ENCODE measurements around the gene CCDC141.

Gene CCDC141

DNA sequence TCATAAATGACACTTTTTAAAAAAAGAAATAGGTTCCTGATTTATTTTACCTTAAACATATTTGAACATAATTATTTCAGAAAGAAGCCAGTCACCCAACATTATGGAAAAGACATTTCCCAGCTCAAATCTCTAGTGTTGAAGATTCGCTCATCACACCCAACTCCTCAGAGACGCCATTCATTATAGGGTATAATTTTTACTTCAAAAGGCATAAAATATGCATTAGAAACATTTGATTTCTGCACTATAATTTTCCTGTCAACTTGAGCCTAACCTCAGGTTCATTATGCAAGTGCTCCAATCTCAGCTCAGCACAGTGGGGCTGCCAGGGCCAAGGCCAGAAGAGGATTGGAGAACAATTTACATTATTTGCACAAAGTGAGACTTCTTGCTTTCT lies 183.9 kb downstream of the CCDC141 start:
- no peak for DNase-seq (ENCODE audit: low spot score)

DNA sequence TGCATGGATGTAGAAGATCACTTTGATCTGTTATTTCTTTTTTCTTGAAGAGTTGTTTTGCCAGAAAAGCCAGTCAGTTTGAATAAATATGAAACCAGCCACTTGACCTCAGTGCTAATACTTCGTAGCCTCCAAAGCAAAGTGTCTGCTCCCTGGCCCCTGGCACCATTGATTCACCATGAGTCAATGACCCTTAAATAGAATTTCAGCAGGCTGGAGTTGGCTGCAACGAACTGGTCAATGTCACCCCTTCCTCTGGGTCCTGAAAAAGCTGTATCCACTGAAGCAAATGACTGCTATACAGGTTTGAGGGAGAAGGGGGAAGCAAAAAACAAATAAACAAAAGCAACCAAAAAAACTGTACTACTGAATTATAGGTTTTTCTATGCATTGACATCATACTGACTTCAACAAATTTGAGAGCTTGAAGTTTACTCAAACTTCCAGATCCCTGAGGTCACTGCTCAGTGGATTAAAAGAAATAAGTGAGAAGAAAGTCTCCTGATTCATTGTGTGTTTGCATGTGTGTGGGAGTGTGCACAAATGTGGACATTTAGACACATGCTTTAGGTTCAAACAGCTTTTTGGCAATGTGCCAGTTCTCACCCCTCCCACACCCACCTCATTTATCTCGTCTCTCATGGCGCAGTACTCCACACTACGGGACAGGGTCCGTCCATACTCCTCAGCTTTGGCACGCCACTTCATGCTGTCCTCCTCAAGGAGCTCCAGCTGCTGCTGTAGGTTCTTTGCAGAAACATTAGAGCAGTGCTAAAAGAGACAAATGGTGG lies 184.6 kb downstream of the CCDC141 start:
- no peak for DNase-seq (ENCODE audit: low spot score)

DNA sequence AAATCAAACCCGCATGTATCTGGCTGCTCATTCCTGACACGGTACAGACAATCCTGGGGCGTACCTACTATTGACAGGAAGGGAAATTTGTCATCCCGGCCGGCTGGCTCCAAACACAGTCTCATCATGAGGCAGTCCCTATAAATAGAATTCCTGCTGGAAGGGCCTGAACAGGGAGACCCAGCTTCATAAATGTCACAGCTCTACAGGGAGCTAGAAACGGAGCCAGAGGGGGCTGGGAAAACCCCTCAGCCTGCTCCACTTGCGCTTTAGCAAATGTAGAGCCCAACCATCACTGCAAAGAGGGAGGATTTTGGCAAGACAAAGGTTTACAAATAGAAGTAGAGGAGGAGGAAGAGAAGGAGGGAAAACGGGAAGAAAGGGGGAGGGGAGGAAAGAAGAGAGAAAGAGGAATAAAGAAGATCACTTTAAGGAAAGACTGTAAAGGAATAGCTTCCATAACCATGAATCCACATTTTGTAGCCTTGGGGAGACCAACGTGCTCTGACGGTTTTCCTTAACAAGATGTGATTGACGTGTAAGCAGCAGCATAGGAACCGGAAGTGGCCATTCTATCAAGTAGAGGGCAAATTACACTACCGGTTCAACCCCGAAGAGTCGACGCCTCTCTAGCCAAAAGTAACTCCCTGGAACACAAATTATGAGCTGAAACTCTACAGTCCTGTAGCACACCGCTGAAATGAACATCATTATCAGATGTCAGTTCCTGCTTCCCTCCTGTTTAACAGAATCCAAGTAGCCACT lies 185.9 kb downstream of the CCDC141 start:
- DNase-seq (ENCODE audit: low spot score), result no peak

DNA sequence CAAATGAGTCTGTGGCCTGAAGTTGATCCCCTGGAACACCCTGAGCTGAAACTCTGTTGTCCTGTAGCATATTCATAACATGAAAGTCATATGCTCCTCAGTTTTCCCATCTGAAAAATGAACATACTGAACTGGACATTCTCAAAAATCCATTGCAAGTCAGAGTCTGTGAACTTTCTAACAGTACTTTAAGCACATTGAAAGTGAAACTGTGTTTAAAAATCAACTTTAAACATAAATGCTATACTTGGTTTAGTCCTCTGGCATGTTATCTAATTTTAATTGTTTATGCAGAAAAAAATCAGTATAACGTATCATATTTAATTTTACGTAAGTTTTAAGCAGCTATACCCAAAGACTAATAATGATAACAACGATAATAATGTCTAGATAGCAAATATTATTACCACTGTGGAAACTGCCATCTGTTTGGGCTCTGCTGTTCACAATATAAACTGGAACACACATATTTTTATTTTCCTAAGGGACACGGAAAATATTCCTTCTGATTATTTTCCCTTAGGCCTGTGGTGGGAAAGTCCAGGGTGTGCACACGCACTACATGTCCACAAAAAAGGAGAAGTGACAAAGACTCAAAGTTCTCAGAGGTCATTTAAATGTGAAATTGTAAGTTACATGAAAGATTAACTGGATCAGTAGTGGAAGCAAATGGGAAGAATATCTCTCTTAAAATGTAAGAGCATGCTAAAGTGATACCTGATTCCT lies 186.6 kb downstream of the CCDC141 start:
- DNase-seq (ENCODE audit: low spot score), result no peak

DNA sequence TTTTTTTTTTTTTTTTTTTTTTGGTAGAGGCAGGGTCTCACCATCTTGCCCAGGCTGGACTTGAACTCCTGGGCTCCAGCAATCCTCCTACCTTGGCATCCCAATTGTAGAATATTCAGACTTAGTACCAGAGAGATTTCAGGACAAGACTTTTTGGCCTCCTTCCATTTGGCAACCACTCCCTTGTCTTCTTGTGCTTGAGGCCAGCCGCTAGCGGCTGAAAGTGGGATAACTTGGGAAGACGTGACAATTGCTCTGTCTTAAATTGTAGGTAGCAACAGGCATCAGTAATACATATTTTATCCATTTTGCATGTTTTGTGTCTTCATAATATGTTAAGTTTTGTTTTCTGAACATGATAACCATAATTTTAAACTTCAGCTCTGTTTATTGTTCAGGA lies 189.4 kb downstream of the CCDC141 start:
- DNase-seq (ENCODE audit: low spot score), result no peak

DNA sequence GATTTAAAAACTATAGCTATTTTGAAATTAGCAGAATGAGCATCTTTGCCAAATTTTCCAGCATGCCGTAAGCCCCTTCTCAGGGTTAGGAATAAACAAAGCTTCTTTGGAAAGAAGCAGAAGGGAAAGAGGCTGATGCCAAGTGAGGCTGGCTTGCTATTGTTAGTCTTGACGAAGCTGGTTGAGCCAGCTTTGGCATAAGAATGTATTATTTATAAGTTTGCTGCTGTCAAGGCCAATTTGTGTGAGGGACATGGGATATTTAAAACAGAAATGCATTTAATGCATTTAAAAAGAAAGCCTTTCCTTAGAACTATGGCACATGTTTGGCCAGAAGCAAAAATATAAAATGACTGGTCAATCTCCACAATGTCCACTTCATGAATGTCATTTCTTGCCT lies 190.2 kb downstream of the CCDC141 start:
- no peak for DNase-seq (ENCODE audit: low spot score)

DNA sequence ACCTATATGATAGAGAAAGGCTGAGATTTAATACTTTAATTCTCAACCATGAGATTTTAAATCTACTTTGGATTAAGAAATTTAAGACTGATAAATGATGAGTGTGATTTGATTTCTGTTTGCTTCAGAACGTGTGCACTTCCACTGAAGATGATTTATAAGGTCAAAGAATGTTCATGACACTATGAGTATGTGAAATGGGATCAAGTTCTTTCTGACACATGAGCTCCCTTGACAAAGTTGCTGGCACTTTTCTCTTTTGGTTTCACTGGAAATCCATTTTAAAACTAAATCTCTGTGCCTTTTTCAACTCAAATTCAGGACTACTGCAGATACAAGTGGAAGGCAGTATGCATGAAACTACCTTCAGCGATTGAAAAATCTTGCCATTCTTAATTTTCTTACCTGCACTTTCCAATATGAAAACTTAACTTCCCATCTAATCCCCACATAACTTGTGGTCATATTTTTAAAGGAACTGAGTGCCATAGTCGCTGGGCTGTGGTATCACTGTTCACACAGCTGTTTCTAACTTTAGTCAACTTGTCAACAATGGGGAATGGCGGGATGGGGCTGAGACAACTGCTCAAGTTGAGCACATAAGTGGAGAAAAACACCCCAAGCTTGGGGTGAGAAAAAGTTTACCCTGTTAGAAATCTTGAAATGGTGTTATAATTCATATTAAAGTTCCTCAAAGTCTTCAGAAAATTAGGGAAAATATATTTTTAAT lies 190.9 kb downstream of the CCDC141 start:
- DNase-seq (ENCODE audit: low spot score), result no peak

DNA sequence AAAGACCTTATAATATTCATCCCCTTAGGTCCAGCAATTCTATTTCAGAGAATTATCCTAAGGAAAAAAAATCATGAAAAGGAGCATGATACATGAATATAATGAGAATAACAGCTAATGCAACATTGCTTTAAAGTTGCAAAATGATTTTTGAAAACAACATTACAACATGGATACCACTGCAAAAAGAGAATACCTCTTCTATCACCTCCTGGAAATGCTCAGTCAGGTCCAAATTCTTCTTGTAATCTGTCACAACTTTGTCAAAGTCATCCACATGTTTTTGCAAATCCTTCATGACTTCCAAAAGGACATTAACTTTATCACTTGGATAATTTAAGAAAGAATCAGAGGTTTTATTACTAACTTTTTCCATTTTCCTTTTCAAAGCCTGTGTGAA lies 194.8 kb downstream of the CCDC141 start:
- no peak for DNase-seq (ENCODE audit: low spot score)

DNA sequence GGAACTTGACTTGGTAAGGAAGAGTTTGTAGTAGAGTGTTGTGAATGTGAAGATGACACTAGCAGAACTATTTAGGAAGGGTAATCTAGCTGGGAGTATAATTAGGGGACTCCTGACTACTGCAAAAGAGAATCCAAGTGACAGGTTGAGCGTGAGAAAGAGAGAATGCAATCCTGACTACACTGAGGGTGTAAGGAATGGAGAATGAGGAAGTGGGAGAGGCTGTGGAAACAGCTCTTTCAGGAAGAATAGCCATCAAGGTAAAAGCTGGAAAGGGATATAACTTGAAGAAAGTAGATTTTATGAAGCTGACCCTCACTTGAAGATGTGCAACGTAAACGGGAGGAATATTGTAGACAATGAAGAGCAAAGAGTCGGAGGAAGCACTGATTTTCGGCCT lies 201.6 kb downstream of the CCDC141 start:
- no peak for DNase-seq (ENCODE audit: low spot score)

DNA sequence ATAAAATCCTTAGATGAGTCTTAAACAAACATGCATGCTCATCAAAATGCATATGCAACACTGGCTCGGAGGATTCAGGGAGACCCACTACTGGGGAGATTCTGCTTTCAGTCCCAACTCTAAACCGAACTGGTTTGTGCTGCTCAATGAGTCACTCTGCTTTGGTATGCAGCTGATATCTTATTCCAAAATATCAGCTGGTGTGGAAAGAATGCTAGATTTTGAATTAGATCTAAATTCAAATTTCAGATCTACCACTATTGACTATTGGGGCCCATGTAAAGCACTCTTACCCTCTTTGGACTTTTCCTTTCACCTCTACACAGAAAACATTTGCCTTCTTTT lies 203.5 kb downstream of the CCDC141 start:
- DNase-seq (ENCODE audit: low spot score), result no peak

DNA sequence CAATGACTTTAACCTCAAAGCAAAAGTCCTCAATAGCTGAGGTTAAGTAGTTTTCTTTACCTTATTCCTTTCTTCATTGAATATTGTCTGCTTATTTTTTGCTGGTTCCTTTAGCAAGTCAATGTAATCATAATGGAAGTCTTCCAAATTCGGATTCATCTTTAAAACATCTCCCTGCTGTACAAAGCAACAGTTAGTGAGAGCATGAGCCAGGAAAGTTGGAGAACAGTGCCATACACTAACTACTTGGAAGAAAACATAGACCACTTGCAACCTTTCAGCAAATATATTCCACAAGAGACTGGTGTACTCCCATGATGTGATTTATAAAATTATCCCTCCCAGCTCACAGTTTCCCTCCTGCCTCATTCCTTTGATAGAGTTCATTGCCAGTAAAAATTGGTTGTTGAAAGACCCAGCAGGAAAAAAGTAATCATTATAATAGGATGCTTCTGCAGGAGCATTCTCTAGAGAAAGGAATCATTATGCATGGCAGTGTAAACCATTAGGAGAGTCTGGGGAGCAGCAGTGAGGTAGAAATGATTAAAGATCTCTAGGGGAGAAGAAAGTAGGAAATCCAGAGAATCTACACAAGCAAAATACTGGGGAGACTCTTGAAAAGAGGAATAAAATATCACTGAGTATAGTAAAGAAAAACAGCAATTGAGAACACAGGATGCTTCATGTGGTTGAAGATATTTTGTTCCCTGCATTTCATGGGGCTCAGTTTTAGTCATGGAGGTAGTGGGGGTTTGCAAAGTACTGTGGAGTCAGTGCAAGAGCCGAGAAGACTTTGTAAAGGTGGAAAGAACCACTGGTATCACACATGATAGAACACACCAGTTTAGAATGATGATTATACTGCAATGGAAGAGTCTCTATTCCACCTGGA lies 204.1 kb downstream of the CCDC141 start:
- no peak for DNase-seq (ENCODE audit: low spot score)

DNA sequence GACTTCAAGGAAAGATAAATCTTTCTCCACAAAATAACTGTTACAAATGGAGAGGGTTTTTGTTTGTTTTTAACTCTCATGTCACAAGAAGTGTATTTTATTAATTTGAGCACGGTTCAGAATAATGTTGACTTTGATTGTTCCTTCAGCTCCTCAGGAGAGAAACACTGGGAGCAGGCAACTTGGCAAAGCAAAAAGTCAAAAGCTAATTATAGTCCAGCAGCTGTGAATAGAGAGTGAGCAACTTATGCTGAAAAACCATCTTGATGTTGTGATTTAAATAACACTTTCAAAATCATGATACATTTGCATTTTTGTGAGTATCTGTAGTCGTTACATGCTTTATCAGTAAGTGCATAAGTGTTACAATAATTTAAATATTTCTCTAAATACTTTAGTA lies 205.2 kb downstream of the CCDC141 start:
- DNase-seq (ENCODE audit: low spot score), result no peak

DNA sequence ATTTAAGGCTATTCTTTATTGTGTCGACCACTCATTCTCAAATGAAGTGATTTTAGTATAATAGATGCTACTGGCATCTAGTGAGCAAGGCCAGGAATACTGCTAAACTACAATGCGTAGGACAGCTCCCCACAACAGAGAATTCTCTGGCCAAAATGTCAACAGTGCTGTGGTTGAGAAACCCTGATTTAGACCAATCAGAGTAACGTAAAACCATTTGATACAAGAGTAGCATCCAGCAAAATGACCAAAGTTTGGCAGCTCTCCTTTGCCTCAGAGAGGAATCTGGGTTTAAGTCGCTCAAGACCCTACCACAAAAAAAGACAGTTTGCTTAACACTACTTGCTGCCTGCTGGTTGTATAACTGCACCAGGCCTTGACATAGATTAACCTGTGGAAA lies 205.7 kb downstream of the CCDC141 start:
- no peak for DNase-seq (ENCODE audit: low spot score)

DNA sequence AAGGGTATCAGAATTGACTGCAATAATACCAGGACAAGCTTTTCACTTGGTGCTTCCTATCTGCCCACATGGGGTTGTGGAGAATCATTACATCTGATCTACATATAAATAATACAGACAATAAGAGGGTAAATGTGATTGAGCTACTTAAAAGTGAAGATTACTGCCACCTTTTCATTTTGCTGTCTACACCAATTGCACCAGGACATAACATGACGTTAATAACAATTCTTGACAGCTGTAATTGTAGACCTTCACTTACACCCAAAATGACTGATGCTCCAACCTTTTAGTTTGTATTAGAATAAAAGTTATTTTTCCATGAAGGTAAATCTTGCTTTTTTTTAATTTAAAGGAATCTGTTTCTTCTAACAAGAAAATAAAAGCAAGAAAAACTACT lies 206.2 kb downstream of the CCDC141 start:
- no peak for DNase-seq (ENCODE audit: low spot score)

DNA sequence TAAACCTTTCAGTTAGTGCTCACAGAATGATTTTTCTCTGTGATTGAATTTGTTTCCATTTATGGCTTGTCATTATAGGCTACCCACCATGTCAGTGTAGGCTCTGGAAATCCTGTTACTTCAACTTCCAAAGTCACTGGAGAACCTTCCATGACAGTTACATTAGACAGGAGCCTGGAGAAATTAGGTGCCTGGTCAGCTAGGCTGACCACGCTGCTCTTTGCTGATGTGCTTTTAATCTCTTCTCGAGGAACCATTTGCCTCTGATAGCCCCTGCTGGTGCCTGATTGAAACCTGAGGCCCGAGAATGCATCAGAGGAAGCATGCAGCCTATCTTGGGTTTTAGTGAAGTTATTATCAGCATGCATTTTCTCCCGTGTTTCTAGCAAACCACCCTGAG lies 213.1 kb downstream of the CCDC141 start:
- no peak for DNase-seq (ENCODE audit: low spot score)

DNA sequence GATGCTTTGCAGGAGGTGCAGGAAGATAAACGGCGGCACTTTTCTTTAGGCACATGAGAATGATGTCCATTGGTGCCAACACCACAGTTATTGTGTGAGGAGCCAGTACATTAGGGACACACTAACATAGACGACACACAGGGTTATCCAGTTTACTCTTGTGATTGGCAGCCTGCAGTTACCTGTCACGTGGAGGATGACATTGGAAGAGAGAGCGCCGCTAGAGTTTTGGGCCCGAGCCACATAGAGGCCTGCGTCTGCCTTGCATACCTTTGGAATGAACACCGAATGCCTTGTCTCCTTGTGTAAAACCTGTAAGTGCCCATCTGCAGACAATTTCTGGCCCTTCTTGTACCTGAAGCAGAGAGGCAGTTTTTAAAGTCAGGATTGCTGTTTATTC lies 215.9 kb downstream of the CCDC141 start:
- DNase-seq (ENCODE audit: low spot score), result no peak

DNA sequence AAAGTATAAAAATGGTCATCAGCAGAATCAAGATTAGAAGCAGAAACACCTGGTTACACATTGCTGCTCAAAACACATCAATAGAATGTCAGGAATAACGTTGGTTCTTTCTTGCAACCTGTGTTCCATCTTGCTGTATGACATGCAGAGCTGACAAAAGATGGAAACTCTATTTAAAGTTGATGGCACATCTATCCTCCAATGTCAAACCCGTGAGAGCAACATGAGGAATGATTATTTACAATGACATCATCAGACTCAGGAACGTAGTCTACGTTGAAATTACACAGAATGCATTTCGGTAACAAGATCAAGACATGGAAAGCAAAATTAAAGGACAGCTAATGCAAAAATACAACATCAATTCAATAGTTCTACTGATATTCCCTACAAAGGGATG lies 216.6 kb downstream of the CCDC141 start:
- no peak for DNase-seq (ENCODE audit: low spot score)

DNA sequence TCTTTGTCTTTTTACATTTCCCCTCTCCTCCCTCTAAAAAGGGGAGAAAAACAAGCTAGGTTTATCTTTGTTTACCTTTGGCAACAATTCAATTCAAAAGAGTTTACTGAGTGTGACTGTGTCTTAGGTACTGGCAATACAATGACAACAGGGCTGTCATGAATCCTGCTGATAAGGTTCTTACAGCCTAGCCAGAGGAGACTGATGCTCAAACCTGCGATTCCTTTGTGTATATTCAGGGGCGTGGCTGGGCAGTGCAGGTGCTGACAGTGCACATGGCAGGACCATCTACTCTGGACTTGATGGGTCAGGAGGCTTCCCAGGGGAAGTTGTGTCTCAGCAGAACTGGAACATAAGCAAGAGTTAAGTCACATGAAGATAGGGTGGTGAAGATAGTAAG lies 219.5 kb downstream of the CCDC141 start:
- DNase-seq (ENCODE audit: low spot score), result no peak

DNA sequence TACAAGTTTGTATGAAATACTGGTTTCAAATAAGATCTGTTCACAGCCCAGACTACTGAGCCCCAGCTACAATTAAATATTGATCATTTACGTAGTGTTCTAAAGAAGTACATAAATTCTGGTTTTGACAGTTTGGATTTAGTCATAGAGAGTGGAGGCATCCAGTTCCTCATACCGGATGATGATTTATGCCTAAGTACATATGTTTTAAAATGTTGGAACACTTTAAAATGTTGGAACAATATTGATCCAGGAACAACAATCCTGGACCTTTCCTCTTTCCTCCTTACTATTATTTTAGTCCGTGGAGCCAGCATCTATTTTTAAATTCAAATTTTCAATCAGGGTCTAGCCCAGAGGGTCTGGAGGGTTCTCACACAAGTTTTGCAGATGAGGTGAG lies 220.0 kb downstream of the CCDC141 start:
- no peak for DNase-seq (ENCODE audit: low spot score)

DNA sequence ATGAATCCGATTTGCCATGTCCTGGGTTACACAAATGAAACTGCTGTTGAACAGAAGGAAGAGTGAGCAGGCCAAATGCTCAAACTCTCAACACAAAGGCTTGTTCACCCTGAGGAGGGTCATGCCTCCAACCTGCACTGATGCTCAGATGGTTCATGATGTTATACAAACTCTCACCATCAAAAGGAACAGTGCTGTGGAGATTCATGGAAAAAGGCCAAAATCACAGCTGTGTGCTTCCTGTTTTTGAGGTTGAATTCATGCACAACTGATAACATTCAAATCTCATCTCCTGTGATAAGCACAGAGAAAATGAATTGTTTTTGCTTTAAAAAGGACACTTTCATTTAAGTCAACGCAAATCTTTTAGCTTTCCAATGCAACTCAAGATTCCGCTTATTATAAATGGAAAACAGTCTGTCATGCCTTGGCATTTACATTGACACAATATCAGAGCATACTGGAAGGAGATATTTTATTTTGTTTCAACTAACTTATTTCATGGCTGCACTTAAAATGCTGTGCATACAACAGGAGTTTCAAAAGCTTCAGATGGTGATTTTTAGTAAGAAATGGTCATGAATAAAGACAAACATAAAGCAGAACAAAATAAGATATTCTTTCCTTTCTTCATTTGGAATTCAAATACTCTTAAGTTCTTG lies 220.5 kb downstream of the CCDC141 start:
- DNase-seq (ENCODE audit: low spot score), result peak; percentile 27

DNA sequence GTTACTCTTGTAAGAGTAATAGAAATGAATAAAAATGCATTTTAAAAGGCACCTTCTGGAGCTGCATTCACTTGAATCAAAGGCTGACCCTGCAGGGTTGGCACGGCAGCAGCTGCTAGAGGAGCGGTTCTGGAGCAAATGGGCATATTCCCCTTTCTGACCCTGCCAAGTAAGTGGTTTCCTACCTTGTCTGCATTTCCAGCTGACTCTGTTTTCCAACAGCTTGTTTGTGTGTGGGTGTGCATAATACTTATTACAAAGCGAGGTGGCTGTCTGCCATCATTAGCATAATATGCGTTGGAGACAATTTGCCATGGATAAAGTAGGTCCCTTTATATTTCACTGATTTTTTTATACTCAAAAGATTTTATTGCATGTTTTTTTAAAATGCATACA lies 221.5 kb downstream of the CCDC141 start:
- no peak for DNase-seq (ENCODE audit: low spot score)
